ENCODE results near the gene EFCAB5. TPM values are rescaled to one million over a fixed set of nuclear protein-coding genes. Genes with fewer than 3 reads are reported as not detected.
"Not testable (repeated sequence)": the region's sequence is repeated elsewhere in the genome, so short reads cannot be mapped to it uniquely, and the experiment has no call there.

The EFCAB5 gene
- total and polyA plus RNA-seq, 12 donors, result 0.03 to 1.4 (median 0.19) TPM; not detected in 6

DNA sequence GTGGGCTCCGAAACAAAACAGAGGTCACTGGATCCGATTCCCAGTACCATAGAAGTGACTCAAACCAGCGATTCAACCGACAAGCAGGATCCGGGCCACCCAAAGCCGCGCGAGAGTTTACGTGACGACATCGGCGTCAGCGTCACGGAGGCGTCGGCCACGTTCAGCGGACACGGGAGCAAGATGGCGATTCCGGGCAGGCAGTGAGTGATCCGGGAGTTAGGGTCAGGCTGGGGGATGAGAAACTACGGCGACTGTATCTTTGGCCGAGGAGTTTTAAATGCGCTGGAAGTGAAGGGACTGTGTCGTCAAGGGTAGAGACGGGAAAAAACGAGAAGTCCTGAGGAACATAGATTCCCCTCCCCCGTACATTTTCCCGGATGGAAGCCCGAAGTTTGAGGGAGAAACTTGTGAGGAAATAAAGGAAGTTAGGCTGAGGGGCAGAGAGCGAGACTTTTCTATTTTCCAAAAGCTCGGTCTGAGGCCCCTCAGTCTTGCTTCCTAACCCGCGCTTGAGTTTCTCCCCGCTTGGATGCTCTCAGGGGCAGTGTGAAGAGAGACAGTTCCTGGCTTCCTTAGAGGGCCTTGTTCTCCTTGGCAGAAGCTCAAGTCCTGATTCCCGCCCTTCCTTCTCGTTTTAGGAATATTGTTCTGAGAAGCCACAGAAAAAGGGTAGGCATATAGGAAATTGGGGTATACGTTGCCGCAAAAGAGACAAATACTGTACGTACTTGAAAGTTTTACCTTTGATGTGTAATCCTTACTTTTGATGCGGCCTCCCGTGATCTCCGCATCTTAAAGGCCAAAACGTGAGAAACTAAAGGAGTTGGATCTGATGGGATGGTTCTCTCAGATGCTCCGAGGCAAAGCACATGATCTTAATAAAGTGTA is 175.5 kb downstream of the EFCAB5 start, which contains the start of gene NSRP1:
Gene NSRP1 (plus strand): TSS at position 156 of the 891 bp plus-strand sequence. CDS start 28 bp downstream, at position 184.
- intact Hi-C loops (cut with DNase I), result no loop called here
- Histone ChIP-seq H3K4me3 (peak within 1 kb of the TSS; percentile 29 to 88 (median 75)), H3K27me3 (no peaks in the 10 kb centered on the region), H3K4me1 (replicated peaks in 1 of 2) (peaks cover 13 to 25% of the 10 kb centered on the region in 2 donors), H3K9me3 (replicated peaks in 1 of 3) (no peaks in the 10 kb centered on the region), H3K36me3 (replicated peaks in 1 of 2) (peaks cover 0 to 7% of the 10 kb centered on the region in 2 donors), H3K27ac (peak within 1 kb of the TSS; percentile 94 to 99 (median 97))
- peak; percentile 95 to 99 (median 97) for DNase-seq
- peak; percentile 93 to 98 for TF ChIP-seq POLR2A (IDR thresholded peaks at IDR 0.05)
- TF ChIP-seq, protein P1, sequence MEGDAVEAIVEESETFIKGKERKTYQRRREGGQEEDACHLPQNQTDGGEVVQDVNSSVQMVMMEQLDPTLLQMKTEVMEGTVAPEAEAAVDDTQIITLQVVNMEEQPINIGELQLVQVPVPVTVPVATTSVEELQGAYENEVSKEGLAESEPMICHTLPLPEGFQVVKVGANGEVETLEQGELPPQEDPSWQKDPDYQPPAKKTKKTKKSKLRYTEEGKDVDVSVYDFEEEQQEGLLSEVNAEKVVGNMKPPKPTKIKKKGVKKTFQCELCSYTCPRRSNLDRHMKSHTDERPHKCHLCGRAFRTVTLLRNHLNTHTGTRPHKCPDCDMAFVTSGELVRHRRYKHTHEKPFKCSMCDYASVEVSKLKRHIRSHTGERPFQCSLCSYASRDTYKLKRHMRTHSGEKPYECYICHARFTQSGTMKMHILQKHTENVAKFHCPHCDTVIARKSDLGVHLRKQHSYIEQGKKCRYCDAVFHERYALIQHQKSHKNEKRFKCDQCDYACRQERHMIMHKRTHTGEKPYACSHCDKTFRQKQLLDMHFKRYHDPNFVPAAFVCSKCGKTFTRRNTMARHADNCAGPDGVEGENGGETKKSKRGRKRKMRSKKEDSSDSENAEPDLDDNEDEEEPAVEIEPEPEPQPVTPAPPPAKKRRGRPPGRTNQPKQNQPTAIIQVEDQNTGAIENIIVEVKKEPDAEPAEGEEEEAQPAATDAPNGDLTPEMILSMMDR (IDR thresholded peaks at IDR 0.05), result no peak
- 0 to 1% (median 0%) methylated on average over 22 to 47 of the region's 47 CpGs for WGBS, 4 donors

DNA sequence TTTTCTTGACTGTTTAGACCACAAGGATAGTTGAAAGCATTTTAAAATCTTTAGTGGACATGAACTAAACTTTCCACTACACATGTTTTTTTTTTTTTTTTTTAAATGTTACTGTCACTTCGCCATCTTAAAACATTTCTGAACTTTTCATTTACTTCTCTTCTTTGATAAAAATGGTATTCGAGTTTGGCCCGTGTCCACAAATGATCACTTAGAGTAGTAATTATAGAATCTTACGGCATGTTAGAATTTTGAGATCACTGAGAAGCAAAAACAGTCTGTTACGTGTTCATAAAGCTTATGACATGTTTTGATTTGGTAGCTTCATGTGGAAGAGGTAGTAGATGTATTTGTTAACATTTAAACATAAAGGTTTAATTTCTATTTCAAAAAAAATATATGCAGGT is 176.2 kb downstream of the EFCAB5 start:
- no peaks in the 10 kb centered on the region for H3K27me3 ChIP-seq
- WGBS, 4 donors, result 32 to 45% (median 33%) methylated on average over 5 of the region's 5 CpGs
- intact Hi-C loops (cut with DNase I), result no loop called here

DNA sequence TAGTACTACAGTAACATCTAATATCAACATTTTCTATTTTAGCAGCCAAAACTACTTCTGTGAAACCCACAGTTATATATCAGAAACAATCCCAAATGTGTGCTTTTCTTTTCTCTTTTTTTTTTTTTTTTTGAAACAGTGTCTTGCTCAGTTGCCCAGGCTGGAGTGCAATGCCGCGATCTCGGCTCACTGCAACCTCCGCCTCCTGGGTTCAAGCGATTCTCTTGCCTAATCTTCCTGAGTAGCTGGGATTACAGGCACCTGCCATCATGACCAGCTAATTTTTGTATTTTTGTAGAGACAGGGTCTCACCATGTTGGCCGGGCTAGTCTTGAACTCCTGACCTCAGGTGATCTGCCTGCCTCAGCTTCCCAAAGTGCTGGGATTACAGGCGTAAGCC is 177.2 kb downstream of the EFCAB5 start:
- DNase-seq; H3K27me3 ChIP-seq; H3K4me3 ChIP-seq; H3K9me3 ChIP-seq (replicated peaks in 1 of 3); intact Hi-C loops (cut with DNase I); H3K36me3 ChIP-seq (replicated peaks in 1 of 2); H3K27ac ChIP-seq: not testable (repeated sequence)
- H3K4me1 ChIP-seq (replicated peaks in 1 of 2), result peaks cover 13 to 25% of the 10 kb centered on the region in 2 donors
- WGBS, 4 donors, result 94 to 100% (median 95%) methylated on average over 7 of the region's 7 CpGs

More for the DNA sequence above, 176.2 kb downstream of the EFCAB5 start:
- Histone ChIP-seq H3K4me3 (peak overlapping the region in 3 of 4 donors; percentile 74 to 88 (median 76)), H3K27ac (peak overlapping the region in 4 of 5 donors; percentile 96 to 99 (median 97)), H3K4me1 (replicated peaks in 1 of 2) (peaks cover 13 to 25% of the 10 kb centered on the region in 2 donors), H3K9me3 (replicated peaks in 1 of 3) (no peaks in the 10 kb centered on the region), H3K36me3 (replicated peaks in 1 of 2) (peaks cover 0 to 7% of the 10 kb centered on the region in 2 donors)
- TF ChIP-seq, protein P1 (IDR thresholded peaks at IDR 0.05), result no peak
- TF ChIP-seq POLR2A (IDR thresholded peaks at IDR 0.05), result no peak
- no peak for DNase-seq

DNA sequence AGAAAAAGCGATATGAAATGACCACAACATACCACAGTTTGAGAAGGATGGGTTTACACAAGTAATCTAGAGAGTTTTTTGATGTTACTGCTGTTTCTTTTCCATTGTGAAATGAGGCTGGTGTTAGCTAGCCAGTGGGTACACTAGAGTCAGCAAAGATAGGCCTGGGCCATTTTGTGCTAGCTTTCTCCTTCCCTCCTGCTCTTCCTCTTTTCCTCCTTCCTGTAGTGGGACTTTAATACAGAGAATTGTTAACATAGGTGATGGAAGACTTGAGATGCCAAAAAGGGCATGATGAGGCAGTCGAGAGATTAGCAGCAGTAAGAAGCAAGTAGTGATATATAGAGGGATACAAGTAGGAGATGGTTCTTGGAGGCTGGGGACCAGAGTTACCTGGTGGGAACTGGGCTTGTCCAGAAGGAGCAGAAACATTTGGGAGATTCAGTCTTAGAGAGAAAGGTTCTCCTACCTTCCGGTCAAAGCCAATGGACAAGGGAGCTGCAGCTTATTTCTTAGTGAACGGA is 182.9 kb downstream of the EFCAB5 start:
- no peak for DNase-seq
- TF ChIP-seq, protein P1 (IDR thresholded peaks at IDR 0.05), result no peak
- TF ChIP-seq POLR2A (IDR thresholded peaks at IDR 0.05), result no peak
- H3K4me1 ChIP-seq (replicated peaks in 1 of 2), result peaks cover 0 to 9% of the 10 kb centered on the region in 2 donors
- no peak overlapping the region for H3K27ac ChIP-seq
- no peaks in the 10 kb centered on the region for H3K9me3 ChIP-seq (replicated peaks in 1 of 3)
- no peaks in the 10 kb centered on the region for H3K27me3 ChIP-seq
- no peak overlapping the region for H3K4me3 ChIP-seq
- intact Hi-C loops (cut with DNase I), result loop anchor here in 1 of 2 donors (5.0 kb wide), 1 partner anchor 153 kb away; no protein-coding TSS in a partner anchor
- 90 to 96% (median 92%) methylated on average over 4 of the region's 4 CpGs for WGBS, 4 donors
- peaks cover 0 to 16% of the 10 kb centered on the region in 2 donors for H3K36me3 ChIP-seq (replicated peaks in 1 of 2)

Measured in adrenal gland (tissue), 12 donors.